Naive thymus-derived CD4-positive, alpha-beta T cell (primary cell): ENCODE measurements around the gene CD180. TPM values are rescaled to one million over a fixed set of nuclear protein-coding genes. Genes with fewer than 3 reads are reported as not detected.

ENCODE experiments used
- ATAC-seq: fragments of 150-1000 bp; cut with Tn5 transposase; 2 replicates; pipeline ENCODE4 v1.10.0; 2021; ENCODE audit warnings: mild to moderate bottlenecking, moderate library complexity
- CTCF ChIA-PET: fragments of 350-600 bp; sonication (Branson Sonifier 250); formaldehyde crosslinking; loops from one replicate; lab custom pipeline; 2021; ENCODE audit warnings: antibody characterized with exemption; lab: Charles Lee
- POLR2A ChIA-PET: fragments of 350-600 bp; sonication (Branson Sonifier 250); formaldehyde crosslinking; loops from one replicate; lab custom pipeline; 2021; ENCODE audit warnings: antibody characterized with exemption, inconsistent platforms; lab: Charles Lee
- DNase-seq, 9 donors: peaks; one replicate each; pipeline versions ENCODE4 v3.0.0 to v3.0.0-alpha.2; 2020 to 2022; ENCODE audit warnings: mixed read lengths in 1 of 9
- H3K27ac ChIP-seq: one replicate; pipeline ENCODE4 v1.7.0; 2013; ENCODE audit warnings: mild to moderate bottlenecking, low read depth, low read length, moderate library complexity
- H3K27me3 ChIP-seq, 2 donors: one replicate each; pipeline ENCODE4 v1.7.0; 2013; ENCODE audit warnings: low read length in 2 of 2, mild to moderate bottlenecking in 2 of 2, moderate library complexity in 2 of 2; ENCODE audit not compliant: control insufficient read depth in 2 of 2, insufficient read depth in 2 of 2
- H3K36me3 ChIP-seq, 3 experiments: 1 replicate in 2 of 3; 2 replicates in 1 of 3; pipeline ENCODE4 v1.7.0; 2013; ENCODE audit warnings: low read length in 3 of 3, mild to moderate bottlenecking in 3 of 3, moderate library complexity in 1 of 3; ENCODE audit not compliant: insufficient read depth in 3 of 3, control insufficient read depth in 2 of 3
- H3K4me1 ChIP-seq, 2 donors: one replicate each; pipeline ENCODE4 v1.7.0; 2013; ENCODE audit warnings: low read length in 2 of 2, mild to moderate bottlenecking in 2 of 2, moderate library complexity in 1 of 2; ENCODE audit not compliant: control insufficient read depth in 2 of 2, insufficient read depth in 2 of 2
- H3K4me3 ChIP-seq: 2 replicates; pipeline ENCODE4 v1.7.0; 2013; ENCODE audit warnings: mild to moderate bottlenecking, low read length
- H3K9me3 ChIP-seq, 3 experiments: 1 replicate in 2 of 3; 2 replicates in 1 of 3; pipeline ENCODE4 v1.7.0; 2013; ENCODE audit warnings: low read length in 3 of 3; ENCODE audit not compliant: control insufficient read depth in 2 of 3
- H3K27ac Mint-ChIP-seq, 9 donors: one replicate each; pipeline ENCODE4 v1.8.0; 2020 to 2022; ENCODE audit warnings: mixed read lengths in 9 of 9, mild to moderate bottlenecking in 8 of 9, moderate library complexity in 5 of 9, inconsistent platforms in 2 of 9
- H3K27me3 Mint-ChIP-seq, 5 donors: one replicate each; pipeline ENCODE4 v1.8.0; 2021 to 2022; ENCODE audit warnings: mixed read lengths in 5 of 5, mild to moderate bottlenecking in 1 of 5
- H3K36me3 Mint-ChIP-seq, 5 donors: one replicate each; pipeline ENCODE4 v1.8.0; 2020 to 2022; ENCODE audit warnings: mixed read lengths in 5 of 5, mild to moderate bottlenecking in 3 of 5, inconsistent platforms in 1 of 5
- H3K4me1 Mint-ChIP-seq, 7 donors: one replicate each; pipeline ENCODE4 v1.8.0; 2020 to 2022; ENCODE audit warnings: mixed read lengths in 7 of 7, mild to moderate bottlenecking in 3 of 7, inconsistent platforms in 1 of 7
- H3K4me3 Mint-ChIP-seq, 10 donors: one replicate each; pipeline ENCODE4 v1.8.0; 2020 to 2022; ENCODE audit warnings: mild to moderate bottlenecking in 10 of 10, mixed read lengths in 10 of 10, moderate library complexity in 6 of 10, inconsistent platforms in 2 of 10
- H3K9me3 Mint-ChIP-seq, 11 donors: one replicate each; pipeline ENCODE4 v1.8.0; 2020 to 2022; ENCODE audit warnings: mixed read lengths in 11 of 11, mild to moderate bottlenecking in 4 of 11, inconsistent platforms in 1 of 11, moderate library complexity in 1 of 11
- intact Hi-C, 2 donors: fragments of 100-400 bp; cut with micrococcal nuclease; formaldehyde crosslinking; loops; one replicate each; pipeline ENCODE4 v1.15.1; 2023
- polyA plus RNA-seq, 2 donors: library from polyadenylated mRNA; unstranded; fragments of 300-500 nt; fragmentation: Illumina TruSeq; gene quantifications; one replicate each; pipeline ENCODE4 v1.2.3, GENCODE V29; 2021
- total RNA-seq, 6 experiments: library from RNA in 5 of 6; stranded (reverse) in 5 of 6; gene quantifications; 1 replicate in 5 of 6; 2 replicates in 1 of 6; pipeline ENCODE4 v1.2.3 and lab custom pipeline; 2021 to 2026

Gene CD180
- total and polyA plus RNA-seq, 7 experiments from 2014 or later = 0.20 to 6.4 (median 0.65) TPM

- Mint-ChIP-seq H3K9me3 (peaks cover 0 to 18% (median 3%) of the 10 kb centered on the region in 11 donors), H3K27me3 (no peaks in the 10 kb centered on the region), H3K4me1 (peaks cover 39 to 69% (median 51%) of the 10 kb centered on the region in 7 donors), H3K27ac (peak overlapping the region; percentile 55 to 94 (median 80)), H3K36me3 (peaks cover 0 to 43% (median 4%) of the 10 kb centered on the region in 5 donors), H3K4me3 (peak overlapping the region in 9 of 10 donors; percentile 30 to 72 (median 54))
- DNase-seq (peak in 2 of 9 donors; percentile 20), ATAC-seq (no peak)
- Histone ChIP-seq H3K36me3 (no peaks in the 10 kb centered on the region), H3K9me3 (no peaks in the 10 kb centered on the region), H3K4me1 (peaks cover 8 to 29% of the 10 kb centered on the region in 2 donors), H3K27me3 (no peaks in the 10 kb centered on the region), H3K27ac (peak overlapping the region; percentile 47), H3K4me3 (no peak overlapping the region)
- POLR2A ChIA-PET = interaction anchor here (0.9 to 1.5 kb wide), 3 partner anchors 15 to 26 kb away, joined by 3 to 4 read pairs (median 3); no protein-coding TSS in a partner anchor
- intact Hi-C loops = loop anchor here in 1 of 2 donors (1.0 kb wide), 1 partner anchor 19 kb away; no protein-coding TSS in a partner anchor
- CTCF ChIA-PET = interaction anchor here (0.8 kb wide), 1 partner anchor 32 kb away, joined by 3 read pairs; no protein-coding TSS in a partner anchor
These were observed 8.1 kb downstream of the CD180 start for GRCh38 chr5:67188274-67189078.

GRCh38 chr5:67187006-67187715, 9.4 kb downstream of the CD180 start:
- Mint-ChIP-seq H3K36me3 (peaks cover 0 to 38% (median 0%) of the 10 kb centered on the region in 5 donors), H3K4me1 (peaks cover 36 to 71% (median 61%) of the 10 kb centered on the region in 7 donors), H3K27ac (peak overlapping the region; percentile 34 to 91 (median 71)), H3K9me3 (peaks cover 0 to 12% (median 3%) of the 10 kb centered on the region in 11 donors), H3K27me3 (no peaks in the 10 kb centered on the region), H3K4me3 (peak overlapping the region in 8 of 10 donors; percentile 22 to 71 (median 54))
- intact Hi-C loops = loop anchor here (1.0 to 2.0 kb wide), 3 partner anchors 9 to 20 kb away; partner anchors contain the start of gene CD180 (in 1 of the 2)
- peaks cover 8 to 37% of the 10 kb centered on the region in 2 donors for H3K4me1 ChIP-seq
- no peak overlapping the region for H3K4me3 ChIP-seq
- H3K27ac ChIP-seq = no peak overlapping the region
- POLR2A ChIA-PET = no interaction called here
- no peaks in the 10 kb centered on the region for H3K9me3 ChIP-seq
- DNase-seq = no peak
- ATAC-seq = peak; percentile 90
- no peaks in the 10 kb centered on the region for H3K27me3 ChIP-seq
- no peaks in the 10 kb centered on the region for H3K36me3 ChIP-seq
- CTCF ChIA-PET = no interaction called here

GRCh38 chr5:67183859-67184258, 12.7 kb downstream of the CD180 start:
- Mint-ChIP-seq H3K36me3 (peaks cover 0 to 39% (median 0%) of the 10 kb centered on the region in 5 donors), H3K27me3 (no peaks in the 10 kb centered on the region), H3K27ac (no peak overlapping the region), H3K4me1 (peaks cover 37 to 78% (median 66%) of the 10 kb centered on the region in 7 donors), H3K9me3 (peaks cover 0 to 11% (median 0%) of the 10 kb centered on the region in 11 donors), H3K4me3 (no peak overlapping the region)
- peaks cover 8 to 45% of the 10 kb centered on the region in 2 donors for H3K4me1 ChIP-seq
- no peaks in the 10 kb centered on the region for H3K36me3 ChIP-seq
- no peaks in the 10 kb centered on the region for H3K27me3 ChIP-seq
- H3K9me3 ChIP-seq = no peaks in the 10 kb centered on the region
- no peak for DNase-seq
- ATAC-seq = no peak
- intact Hi-C loops = no loop called here
- no peak overlapping the region for H3K27ac ChIP-seq
- H3K4me3 ChIP-seq = no peak overlapping the region
- ChIA-PET POLR2A (interaction anchor here (0.8 kb wide), 1 partner anchor 16 kb away, joined by 3 read pairs; no protein-coding TSS in a partner anchor), CTCF (no interaction called here)

GRCh38 chr5:67182301-67182790, 14.3 kb downstream of the CD180 start:
- no peak overlapping the region for H3K4me3 ChIP-seq
- CTCF ChIA-PET = no interaction called here
- H3K4me3 Mint-ChIP-seq = peak overlapping the region in 6 of 10 donors; percentile 29 to 71 (median 66)
- H3K27me3 ChIP-seq = no peaks in the 10 kb centered on the region
- H3K36me3 ChIP-seq = no peaks in the 10 kb centered on the region
- peaks cover 0 to 22% (median 5%) of the 10 kb centered on the region in 11 donors for H3K9me3 Mint-ChIP-seq
- peaks cover 29 to 74% (median 62%) of the 10 kb centered on the region in 7 donors for H3K4me1 Mint-ChIP-seq
- peaks cover 0 to 49% (median 5%) of the 10 kb centered on the region in 5 donors for H3K36me3 Mint-ChIP-seq
- intact Hi-C loops = loop anchor here (1.0 kb wide), 3 partner anchors 11 to 14 kb away; no protein-coding TSS in a partner anchor
- peaks cover 5 to 34% of the 10 kb centered on the region in 2 donors for H3K4me1 ChIP-seq
- peak in 1 of 9 donors; percentile 35 for DNase-seq
- no peaks in the 10 kb centered on the region for H3K27me3 Mint-ChIP-seq
- H3K27ac Mint-ChIP-seq = peak overlapping the region; percentile 31 to 93 (median 88)
- POLR2A ChIA-PET = interaction anchor here (1.2 to 1.4 kb wide), 2 partner anchors 25 to 32 kb away, joined by 4 to 5 read pairs; no protein-coding TSS in a partner anchor
- H3K9me3 ChIP-seq = peaks cover 0 to under 1% (median 0%) of the 10 kb centered on the region in 3 experiments
- ATAC-seq = peak; percentile 31
- peak overlapping the region; percentile 58 for H3K27ac ChIP-seq

GRCh38 chr5:67181648-67182221, 14.9 kb downstream of the CD180 start:
- H3K27ac Mint-ChIP-seq = peak overlapping the region; percentile 73 to 93 (median 88)
- H3K4me3 Mint-ChIP-seq = peak overlapping the region; percentile 17 to 72 (median 68)
- peak overlapping the region; percentile 0 for H3K4me3 ChIP-seq
- no peaks in the 10 kb centered on the region for H3K27me3 ChIP-seq
- peaks cover 0 to 27% (median 10%) of the 10 kb centered on the region in 11 donors for H3K9me3 Mint-ChIP-seq
- intact Hi-C loops = loop anchor here (1.0 kb wide), 3 partner anchors 10 to 13 kb away; no protein-coding TSS in a partner anchor
- H3K36me3 Mint-ChIP-seq = peaks cover 2 to 53% (median 8%) of the 10 kb centered on the region in 5 donors
- H3K4me1 ChIP-seq = peaks cover 0 to 27% of the 10 kb centered on the region in 2 donors
- H3K27me3 Mint-ChIP-seq = no peaks in the 10 kb centered on the region
- DNase-seq (peak in 2 of 9 donors; percentile 23 to 33), ATAC-seq (peak; percentile 82)
- ChIA-PET CTCF (interaction anchor here (0.8 to 1.7 kb wide), 3 partner anchors 22 to 25 kb away, joined by 3 to 4 read pairs (median 3); no protein-coding TSS in a partner anchor), POLR2A (interaction anchor here (1.0 to 7.7 kb wide), 6 partner anchors 15 to 33 kb away, joined by 3 to 50 read pairs (median 4); no protein-coding TSS in a partner anchor)
- peaks cover 24 to 74% (median 62%) of the 10 kb centered on the region in 7 donors for H3K4me1 Mint-ChIP-seq
- H3K9me3 ChIP-seq = peaks cover 2 to 6% (median 4%) of the 10 kb centered on the region in 3 experiments
- peak overlapping the region; percentile 58 for H3K27ac ChIP-seq
- H3K36me3 ChIP-seq = no peaks in the 10 kb centered on the region
